Osteocyte (in vitro differentiated cells): ENCODE data around the gene PHLDB2. TPM values are rescaled to one million over a fixed set of nuclear protein-coding genes. Genes with fewer than 3 reads are reported as not detected.
A peak's percentile ranks its signal among the peaks of the same experiment; 100 is the strongest.

Experiments used
- DNase-seq: peaks from one replicate; pipeline ENCODE4 v3.0.0; 2021; ENCODE audit warnings: mixed read lengths; ENCODE audit not compliant: unreplicated experiment; ENCODE audit errors: extremely low spot score
- H3K27ac Mint-ChIP-seq: one replicate; pipeline ENCODE4 v1.8.0; 2021; ENCODE audit warnings: mild to moderate bottlenecking, mixed read lengths; ENCODE audit not compliant: unreplicated experiment
- H3K27me3 Mint-ChIP-seq: one replicate; pipeline ENCODE4 v1.8.0; 2021; ENCODE audit warnings: mixed read lengths; ENCODE audit not compliant: unreplicated experiment
- H3K36me3 Mint-ChIP-seq: one replicate; pipeline ENCODE4 v1.8.0; 2021; ENCODE audit warnings: mixed read lengths; ENCODE audit not compliant: unreplicated experiment
- H3K4me1 Mint-ChIP-seq: one replicate; pipeline ENCODE4 v1.8.0; 2021; ENCODE audit warnings: mixed read lengths; ENCODE audit not compliant: unreplicated experiment
- H3K4me3 Mint-ChIP-seq: one replicate; pipeline ENCODE4 v1.8.0; 2021; ENCODE audit warnings: mild to moderate bottlenecking, moderate library complexity, mixed read lengths; ENCODE audit not compliant: unreplicated experiment
- H3K9me3 Mint-ChIP-seq: one replicate; pipeline ENCODE4 v1.8.0; 2021; ENCODE audit warnings: mixed read lengths; ENCODE audit not compliant: unreplicated experiment
- total RNA-seq: library from RNA; stranded (reverse); gene quantifications from 2 replicates; pipeline ENCODE4 v1.2.1, GENCODE V29; 2021
- TF ChIP-seq, protein P1 (sequence below): fragments of 200-600 bp; sonication (generic); IDR thresholded peaks from 2 replicates; pipeline ENCODE4 v1.5.0; 2021; ENCODE audit warnings: antibody characterized with exemption, mild to moderate bottlenecking, moderate library complexity

PHLDB2 gene
- total RNA-seq, 1 donor from 2014 or later: 134 TPM

GRCh38 chr3:111975131-111975530, 116.1 kb downstream of the PHLDB2 start:
- Mint-ChIP-seq H3K36me3 (peaks cover 37% of the 10 kb centered on the region), H3K9me3 (no peaks in the 10 kb centered on the region), H3K4me1 (peaks cover 15% of the 10 kb centered on the region), H3K27ac (no peak overlapping the region), H3K27me3 (no peaks in the 10 kb centered on the region), H3K4me3 (no peak overlapping the region)
- TF ChIP-seq, protein P1, sequence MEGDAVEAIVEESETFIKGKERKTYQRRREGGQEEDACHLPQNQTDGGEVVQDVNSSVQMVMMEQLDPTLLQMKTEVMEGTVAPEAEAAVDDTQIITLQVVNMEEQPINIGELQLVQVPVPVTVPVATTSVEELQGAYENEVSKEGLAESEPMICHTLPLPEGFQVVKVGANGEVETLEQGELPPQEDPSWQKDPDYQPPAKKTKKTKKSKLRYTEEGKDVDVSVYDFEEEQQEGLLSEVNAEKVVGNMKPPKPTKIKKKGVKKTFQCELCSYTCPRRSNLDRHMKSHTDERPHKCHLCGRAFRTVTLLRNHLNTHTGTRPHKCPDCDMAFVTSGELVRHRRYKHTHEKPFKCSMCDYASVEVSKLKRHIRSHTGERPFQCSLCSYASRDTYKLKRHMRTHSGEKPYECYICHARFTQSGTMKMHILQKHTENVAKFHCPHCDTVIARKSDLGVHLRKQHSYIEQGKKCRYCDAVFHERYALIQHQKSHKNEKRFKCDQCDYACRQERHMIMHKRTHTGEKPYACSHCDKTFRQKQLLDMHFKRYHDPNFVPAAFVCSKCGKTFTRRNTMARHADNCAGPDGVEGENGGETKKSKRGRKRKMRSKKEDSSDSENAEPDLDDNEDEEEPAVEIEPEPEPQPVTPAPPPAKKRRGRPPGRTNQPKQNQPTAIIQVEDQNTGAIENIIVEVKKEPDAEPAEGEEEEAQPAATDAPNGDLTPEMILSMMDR: no peak
- no peak for DNase-seq

- DNase-seq: no peak
- TF ChIP-seq, protein P1: no peak
- H3K36me3 Mint-ChIP-seq: peaks cover 31% of the 10 kb centered on the region
- no peak overlapping the region for H3K27ac Mint-ChIP-seq
- H3K27me3 Mint-ChIP-seq: no peaks in the 10 kb centered on the region
- H3K4me1 Mint-ChIP-seq: peaks cover 25% of the 10 kb centered on the region
- H3K9me3 Mint-ChIP-seq: no peaks in the 10 kb centered on the region
- H3K4me3 Mint-ChIP-seq: no peak overlapping the region
These were observed 117.2 kb downstream of the PHLDB2 start for GRCh38 chr3:111976254-111976653.

GRCh38 chr3:111978583-111979433, 119.7 kb downstream of the PHLDB2 start, which contains the start of gene ABHD10:
ABHD10 (plus strand) TSS chr3:111979026; CDS start chr3:111979062, 36 bp downstream.
- no peaks in the 10 kb centered on the region for H3K9me3 Mint-ChIP-seq
- peaks cover 28% of the 10 kb centered on the region for H3K4me1 Mint-ChIP-seq
- H3K27me3 Mint-ChIP-seq: no peaks in the 10 kb centered on the region
- peak; percentile 97 for DNase-seq
- peaks cover 24% of the 10 kb centered on the region for H3K36me3 Mint-ChIP-seq
- TF ChIP-seq, protein P1: no peak
- H3K4me3 Mint-ChIP-seq: peak within 1 kb of the TSS; percentile 90
- peak within 1 kb of the TSS; percentile 82 for H3K27ac Mint-ChIP-seq

DNA sequence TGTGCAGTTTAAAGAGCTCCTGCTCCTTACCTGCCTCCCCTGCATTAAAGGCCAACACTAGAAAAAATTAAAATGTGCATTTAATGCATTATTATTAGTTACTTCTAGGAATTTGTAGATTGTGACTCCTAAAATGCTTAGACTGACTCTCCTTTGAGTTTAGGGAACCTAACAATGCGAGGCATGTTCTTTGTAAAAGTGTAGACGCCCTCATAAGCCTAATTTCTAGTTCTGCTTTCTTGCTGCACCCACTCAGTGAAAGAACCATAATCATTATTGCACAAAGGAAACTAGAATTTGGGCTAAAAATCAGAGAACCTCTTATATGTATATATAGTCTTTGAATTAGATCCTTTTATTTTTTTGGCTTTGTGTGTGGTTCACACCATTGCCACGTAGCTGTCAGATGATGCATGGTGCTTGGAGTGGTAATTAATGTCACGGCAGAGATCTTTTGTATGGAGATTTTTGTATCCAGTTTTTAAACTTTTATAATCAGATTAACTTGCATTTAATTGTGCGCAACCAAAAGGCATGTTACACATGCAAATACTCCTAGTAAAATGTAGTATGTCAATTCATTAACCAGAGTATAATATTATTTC, 120.5 kb downstream of the PHLDB2 start:
- no peak for DNase-seq
- TF ChIP-seq, protein P1: no peak
- Mint-ChIP-seq H3K27me3 (no peaks in the 10 kb centered on the region), H3K4me1 (peaks cover 28% of the 10 kb centered on the region), H3K4me3 (peak overlapping the region; percentile 90), H3K27ac (peak overlapping the region; percentile 82), H3K36me3 (peaks cover 22% of the 10 kb centered on the region), H3K9me3 (no peaks in the 10 kb centered on the region)
